ENCODE data around the gene ZDHHC4.
A peak's percentile ranks its signal among the peaks of the same experiment; 100 is the strongest.
"Not testable (repeated sequence)": the region's sequence is repeated elsewhere in the genome, so short reads cannot be mapped to it uniquely, and the experiment has no call there.

Gene ZDHHC4

DNA sequence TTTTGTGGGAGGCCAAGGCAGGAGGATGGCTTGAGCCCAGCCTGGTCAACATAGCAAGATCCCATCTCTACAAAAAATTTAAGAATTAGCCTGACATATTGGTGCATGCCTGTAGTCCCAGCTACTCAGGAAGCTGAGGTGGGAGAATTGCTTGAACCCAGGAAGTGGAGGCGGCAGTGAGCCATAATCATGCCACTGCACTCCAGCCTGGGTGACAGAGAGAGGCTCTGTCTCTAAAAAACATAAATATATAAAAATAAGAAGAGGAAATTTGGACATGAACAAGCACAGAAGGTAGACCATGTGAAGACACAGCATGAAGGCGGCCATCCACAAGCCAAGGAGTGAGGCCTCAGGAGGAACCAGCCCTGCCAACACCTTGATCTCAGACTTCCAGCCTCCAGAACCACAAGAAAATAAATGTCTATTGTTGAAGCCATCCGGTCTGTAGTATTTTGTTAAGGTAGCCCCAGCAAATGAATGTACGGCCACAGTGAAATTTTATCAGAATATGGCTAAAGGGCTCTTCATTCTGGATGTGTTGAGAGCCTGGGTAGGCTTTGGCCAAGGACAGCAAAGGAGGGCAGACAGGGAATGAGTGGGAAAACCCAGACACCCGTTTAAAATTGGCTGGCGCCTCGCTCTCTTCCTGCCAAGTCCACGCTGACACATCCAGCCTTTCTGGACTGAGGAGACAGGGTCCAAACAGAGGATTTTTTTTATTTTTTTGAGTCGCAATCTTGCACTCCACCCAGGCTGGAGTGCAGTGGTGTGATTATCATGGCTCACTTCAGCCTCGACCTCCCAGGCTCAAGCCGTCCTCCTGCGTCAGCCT, 13.1 kb upstream of the ZDHHC4 start:
- no peak for DNase-seq

DNA sequence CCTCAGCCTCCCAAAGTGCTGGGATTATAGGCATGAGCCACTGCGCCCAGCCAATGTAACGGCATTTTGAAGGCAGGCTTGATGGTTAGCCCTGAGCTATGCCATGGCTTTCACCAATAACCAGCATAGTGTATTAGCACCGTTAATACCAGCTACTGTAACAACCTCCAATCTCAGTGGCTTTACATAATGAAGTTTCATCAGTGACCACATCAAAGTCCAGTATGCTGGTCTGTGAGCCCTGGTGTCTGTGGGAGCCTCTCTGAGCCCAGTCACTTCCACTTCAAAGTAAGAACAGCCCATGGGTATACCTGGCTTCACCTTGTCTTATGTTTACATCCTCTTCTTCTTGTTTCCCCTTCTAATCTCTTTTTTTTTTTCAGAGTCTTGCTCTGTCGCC, 11.6 kb upstream of the ZDHHC4 start:
- no peak for DNase-seq

DNA sequence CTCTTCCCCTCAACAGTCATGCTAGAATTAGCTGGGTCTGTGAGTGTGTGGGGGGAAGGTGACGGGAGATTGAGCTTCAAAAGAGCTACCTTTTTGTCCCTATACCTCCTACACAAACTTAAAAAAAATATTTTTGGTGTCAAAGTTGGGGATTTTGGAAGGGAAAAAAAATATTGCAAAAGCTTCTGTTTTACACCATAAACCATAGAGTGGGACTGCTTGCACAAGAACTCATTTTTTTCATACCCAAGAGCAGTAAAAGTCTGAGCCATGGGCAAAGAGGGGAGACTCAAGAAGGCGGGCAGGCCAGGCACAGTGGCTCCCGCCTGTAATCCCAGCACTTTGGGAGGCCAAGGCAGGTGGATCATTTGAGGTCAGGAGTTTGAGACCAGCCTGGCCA, 9.4 kb upstream of the ZDHHC4 start:
- no peak for DNase-seq

DNA sequence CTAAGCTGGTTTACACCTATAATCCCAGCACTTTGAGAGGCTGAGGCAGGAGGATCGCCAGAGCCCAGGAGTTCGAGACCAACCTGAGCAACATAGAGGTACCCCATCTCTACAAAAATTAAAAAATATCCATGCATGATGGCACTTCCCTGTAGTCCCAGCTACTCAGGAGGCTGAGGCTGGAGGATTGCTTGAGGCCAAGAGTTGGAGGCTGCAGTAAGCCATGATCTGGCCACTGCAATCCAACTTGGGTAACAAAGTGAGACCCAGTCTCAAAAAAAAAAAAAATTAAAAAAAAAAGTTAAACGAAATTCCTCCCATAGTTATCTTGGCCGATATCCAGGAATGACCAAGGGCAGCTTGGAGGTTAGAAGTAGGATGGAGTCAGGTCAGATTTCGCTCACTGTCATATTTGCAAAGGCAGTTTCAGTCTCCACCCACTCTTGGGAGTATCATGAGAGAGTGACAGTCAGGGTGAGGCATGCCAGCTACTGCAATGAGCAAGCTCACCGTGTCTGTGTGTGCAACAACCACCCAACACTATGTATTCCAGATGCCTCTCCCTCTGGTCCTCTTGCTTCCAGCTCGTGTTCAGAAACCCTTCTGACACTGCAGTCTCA, 6.0 kb upstream of the ZDHHC4 start:
- DNase-seq: no peak

DNA sequence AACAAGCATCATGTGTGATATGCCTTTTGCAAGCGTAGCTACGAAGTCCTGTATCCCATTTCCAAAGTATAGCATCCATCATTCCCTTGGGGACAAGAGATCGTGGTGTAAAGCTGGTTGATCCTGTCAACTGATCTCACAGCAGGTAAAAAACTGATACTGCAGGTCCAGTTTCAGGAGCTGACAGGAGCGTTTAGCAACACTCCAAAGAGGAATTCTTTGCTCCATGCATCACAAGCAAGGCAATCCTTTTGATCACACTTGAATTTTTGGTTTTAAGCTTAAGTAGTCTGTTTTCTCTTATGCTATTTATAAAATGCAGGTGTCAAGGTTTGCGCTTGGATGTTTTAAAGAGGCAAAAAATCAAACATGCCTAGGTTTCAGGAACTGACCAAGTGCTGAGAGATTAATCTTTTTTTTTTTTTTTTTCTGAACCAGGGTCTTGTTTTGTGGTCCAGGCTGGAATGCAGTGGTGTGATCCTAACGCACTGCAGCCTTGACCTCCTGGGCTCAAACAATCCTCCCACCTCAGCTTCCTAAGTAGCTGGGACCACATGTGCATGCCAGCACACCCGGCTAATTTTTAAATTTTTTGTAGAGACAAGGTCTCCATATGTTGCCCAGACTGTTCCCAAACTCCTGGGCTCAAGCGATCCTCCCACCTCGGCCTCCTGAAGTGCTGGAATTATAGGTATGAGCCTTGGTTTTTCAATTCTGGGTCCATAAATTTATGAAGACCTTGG, 1.8 kb upstream of the ZDHHC4 start:
- no peak for DNase-seq

DNA sequence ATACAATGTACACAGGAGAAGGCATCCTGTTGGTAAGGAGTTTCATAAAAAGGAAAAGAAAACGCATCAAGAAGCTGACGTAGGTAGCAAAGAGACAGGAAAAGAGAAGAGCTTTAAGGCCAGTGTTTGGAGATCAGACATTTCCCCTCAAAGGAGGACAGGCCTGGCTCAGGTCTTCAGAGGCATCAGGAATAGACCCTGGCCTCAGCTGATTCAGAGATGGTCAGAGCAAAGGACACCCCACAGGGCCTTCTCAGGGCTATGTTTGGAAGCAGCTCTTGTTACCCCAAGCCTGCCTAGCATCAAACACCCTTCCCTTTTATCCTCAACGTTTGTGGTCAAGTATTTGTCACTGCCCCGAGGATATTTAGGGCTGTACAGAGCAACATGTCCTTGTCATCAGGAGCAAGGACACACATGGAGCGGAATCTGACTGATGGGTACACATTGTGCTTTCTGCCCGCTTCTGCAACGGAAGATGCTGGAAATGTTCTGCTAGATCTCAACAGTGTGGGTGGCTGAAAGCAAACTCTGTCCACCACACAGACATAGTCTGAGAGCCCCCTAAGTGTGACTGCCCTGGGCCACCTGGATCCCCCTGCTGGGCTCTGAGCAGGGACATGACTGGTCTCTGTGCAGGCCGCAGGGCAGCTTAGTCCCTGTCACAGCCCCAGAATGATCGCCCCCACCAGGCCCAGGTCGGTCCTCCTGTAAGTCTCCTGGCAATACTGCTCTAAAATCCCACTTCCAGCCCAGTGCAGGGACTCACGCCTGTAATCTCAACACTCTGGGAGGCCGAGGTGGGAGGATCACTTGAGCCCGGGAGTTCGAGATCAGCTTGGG, 1.0 kb upstream of the ZDHHC4 start:
- DNase-seq: no peak

DNA sequence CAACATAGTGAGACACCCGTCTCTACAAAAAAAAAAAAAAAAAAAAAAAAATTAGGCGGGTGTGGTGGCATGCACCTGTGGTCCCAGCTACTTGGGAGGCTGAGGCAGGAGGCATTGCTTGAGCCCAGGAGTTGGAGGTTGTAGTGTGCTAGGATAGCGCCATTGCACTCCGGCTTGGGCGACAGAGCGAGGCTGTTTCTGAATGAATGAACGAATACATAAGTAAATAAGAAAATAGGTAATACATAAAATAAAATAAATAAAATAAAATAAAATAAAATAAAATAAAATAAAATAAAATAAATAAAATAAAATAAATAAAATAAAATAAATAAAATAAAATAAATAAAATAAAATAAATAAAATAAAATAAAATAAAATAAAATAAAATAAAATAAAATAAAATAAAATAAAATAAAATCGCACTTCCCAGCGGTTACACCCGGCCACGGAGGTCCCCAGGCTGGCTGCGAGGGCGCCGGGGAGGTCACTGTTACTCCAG, 336 bp upstream of the ZDHHC4 start:
- peak; percentile 15 for DNase-seq

DNA sequence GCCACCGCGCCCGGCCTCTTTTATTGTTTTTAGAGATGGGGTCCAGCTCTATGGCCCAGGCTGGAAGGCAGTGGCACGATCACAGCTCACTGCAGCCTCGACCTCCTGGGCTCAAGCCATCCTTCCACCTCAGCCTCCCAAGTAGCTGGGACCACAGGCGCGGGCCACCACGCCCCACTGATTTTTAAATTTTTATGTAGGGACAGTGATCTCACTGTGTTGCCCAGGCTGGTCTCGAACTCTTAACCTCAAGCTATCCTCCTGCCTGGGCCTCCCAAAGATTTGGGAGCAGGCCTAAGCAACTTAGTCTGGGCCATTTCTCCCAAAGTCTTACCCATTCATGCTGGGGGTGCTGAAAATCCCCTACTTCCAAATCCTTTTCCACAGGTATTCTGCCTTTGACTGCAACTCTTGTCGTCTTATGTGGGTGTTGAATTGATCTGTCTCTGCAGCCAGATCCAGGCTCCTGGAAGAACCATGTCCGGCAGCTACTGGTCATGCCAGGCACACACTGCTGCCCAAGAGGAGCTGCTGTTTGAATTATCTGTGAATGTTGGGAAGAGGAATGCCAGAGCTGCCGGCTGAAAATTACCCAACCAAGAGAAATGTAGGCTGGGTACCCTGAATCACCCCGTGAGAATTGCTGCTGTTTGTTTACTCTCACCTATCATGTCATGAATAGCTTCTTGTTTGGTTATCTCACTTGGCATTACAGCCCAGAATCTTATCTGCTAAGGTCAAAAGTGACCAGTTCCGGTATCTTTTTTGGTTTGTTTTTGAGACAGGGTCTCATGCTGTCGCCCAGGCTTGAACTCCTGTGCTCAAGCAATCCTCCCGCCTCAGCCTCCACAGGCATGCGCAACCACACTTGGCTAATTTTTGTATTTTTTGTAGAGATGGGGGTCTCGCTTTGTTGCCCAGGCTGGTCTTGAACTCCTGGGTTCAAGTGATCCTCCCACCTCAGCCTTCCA, 1.1 kb downstream of the ZDHHC4 start:
- no peak for DNase-seq

DNA sequence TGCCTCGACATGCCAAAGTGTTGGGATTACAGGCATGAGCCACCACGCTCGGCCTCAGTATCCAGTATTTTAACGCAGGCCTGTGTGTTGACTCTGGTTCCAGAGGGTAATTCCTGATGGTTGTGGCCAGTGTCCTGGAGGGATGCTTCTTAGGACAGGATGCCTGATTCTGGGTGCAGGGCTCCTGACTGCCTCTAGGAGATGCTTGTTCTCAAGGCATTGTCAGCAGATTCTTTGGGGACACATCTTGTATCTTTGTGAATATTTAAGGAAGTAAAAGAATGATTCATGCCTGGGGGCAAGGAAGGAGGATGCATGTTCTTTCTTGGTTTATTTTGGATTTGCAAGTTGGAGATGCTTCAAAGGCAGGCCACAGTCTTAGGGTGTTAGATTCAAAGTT, 2.2 kb downstream of the ZDHHC4 start:
- DNase-seq: no peak

DNA sequence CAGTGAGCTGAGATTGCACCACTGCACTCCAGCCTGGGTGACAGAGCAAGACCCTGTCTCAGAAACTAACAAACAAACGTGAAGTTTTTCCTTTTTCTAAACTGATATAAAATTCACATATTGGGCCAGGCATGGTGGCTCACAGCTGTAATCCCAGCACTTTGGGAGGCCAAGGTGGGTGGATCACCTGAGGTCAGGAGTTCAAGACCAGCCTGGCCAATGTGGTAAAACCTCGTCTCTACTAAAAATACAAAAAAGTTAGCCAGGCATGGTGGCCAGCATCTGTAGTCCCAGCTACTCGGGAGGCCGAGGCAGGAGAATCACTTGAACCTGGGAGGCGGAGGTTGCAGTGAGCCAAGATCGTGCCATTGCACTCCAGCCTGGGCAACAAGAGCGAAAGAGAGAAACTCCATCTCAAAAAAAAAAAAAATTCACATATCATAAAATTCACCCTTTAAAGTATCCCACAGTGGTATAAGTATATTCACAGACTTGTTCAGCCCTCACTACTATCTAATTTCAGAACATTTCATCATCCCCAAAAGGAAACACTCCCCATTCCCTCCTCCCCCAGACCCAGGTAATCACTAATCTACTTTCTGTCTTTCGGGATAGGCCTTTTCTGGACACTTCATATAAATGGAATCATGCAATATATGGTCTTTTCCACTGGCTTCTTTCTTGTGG, 8.6 kb downstream of the ZDHHC4 start:
- not testable (repeated sequence) for DNase-seq

DNA sequence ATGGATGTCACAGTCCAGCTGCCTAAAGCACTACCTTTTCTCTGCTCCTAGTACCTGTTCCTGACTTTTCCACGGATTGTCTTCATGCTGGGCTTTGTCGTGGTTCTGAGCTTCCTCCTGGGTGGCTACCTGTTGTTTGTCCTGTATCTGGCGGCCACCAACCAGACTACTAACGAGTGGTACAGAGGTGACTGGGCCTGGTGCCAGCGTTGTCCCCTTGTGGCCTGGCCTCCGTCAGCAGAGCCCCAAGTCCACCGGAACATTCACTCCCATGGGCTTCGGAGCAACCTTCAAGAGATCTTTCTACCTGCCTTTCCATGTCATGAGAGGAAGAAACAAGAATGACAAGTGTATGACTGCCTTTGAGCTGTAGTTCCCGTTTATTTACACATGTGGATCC, 11.3 kb downstream of the ZDHHC4 start:
- no peak for DNase-seq

DNA sequence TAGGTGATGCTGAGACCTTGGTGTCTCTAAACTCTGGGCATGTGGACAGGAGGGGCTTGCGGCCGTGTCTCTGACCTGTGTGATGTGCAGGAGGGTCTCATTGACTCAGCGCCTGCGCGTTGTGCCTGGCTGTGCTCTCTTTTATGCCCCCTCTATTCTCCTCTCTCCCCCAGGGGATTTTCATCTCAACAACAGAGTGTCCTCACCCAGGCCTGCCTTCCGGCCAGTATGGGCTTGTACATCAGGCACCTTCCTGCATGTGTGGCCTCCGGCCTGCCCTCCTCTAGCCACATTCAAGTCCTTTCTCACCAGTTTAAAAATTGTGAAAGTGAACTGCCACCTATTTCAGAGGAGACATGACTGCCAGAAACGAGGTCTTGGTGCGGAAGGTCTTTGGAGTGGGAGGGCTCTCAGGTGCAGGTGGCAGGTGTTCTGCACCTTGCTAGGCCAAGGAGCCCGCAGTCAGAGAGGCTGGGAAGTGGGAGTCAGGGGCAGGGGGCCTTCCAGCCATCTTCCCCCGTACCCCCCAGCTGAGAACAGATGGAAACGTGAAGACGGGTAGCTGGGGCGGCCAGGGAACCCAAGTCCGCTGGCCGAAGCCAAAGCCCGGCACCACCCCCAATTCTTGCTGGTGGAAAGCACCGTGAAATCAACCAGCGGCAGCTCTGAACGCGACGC, 12.0 kb downstream of the ZDHHC4 start:
- no peak for DNase-seq

DNA sequence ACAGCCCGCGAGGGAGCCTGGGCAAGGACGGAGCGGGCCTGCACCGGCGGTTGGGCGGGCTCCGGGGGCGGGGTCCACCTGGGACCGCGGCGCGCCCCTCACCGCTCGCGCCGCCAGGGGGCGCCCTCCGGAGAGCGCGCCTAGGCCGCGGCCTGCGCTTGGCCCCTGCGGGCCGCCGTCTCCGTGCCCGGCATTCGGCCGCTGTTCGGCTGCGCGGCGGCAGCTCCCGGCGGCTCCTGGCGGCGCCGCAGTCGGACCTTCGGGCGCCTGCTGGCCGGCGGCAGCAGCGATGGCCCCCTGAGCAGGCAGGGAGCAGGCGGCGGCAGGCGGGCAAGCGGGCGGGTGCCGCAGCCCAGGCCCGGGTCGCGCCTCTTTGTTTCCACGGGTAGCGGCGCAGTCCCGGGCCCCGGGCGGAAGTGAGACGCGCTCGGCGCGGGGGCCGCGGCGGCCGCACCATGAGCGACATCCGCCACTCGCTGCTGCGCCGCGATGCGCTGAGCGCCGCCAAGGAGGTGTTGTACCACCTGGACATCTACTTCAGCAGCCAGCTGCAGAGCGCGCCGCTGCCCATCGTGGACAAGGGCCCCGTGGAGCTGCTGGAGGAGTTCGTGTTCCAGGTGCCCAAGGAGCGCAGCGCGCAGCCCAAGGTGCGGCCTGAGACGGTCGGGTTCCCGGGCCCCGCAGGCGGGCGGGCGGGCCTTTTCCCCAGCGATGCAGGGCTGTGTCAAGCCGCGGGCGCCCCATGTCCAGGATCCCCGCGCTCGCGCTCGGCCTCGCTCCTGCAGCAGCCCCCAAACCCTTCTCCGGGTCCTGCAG, 12.8 kb downstream of the ZDHHC4 start, which contains the start of gene INTS15:
TSS of gene INTS15 (plus strand) at position 193 of the 816 bp plus-strand sequence. CDS start at position 456, 263 bp downstream.
- DNase-seq: peak; percentile 83

DNA sequence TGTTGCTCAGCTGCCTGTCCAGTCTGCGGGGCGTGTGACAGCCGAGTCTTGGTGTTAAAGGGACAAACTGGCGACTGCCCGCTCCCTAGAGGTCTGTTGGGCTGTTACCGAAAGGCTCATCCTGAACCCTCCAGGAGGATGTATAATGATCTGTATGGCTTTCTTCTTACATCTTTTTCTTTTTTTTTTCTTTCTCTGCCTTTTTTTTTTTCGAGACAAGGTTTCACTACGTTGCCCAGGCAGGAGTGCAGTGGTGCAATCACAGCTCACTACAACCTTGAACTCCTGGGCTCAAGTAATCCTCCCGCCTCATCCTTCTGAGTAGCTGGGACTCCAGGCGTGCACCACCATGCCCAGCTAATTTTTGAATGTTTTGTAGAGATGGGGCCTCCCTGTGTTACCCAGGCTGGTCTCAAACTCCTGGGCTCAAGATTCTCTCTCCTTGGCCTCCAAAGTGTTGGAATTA, 13.4 kb downstream of the ZDHHC4 start:
- no peak for DNase-seq

DNA sequence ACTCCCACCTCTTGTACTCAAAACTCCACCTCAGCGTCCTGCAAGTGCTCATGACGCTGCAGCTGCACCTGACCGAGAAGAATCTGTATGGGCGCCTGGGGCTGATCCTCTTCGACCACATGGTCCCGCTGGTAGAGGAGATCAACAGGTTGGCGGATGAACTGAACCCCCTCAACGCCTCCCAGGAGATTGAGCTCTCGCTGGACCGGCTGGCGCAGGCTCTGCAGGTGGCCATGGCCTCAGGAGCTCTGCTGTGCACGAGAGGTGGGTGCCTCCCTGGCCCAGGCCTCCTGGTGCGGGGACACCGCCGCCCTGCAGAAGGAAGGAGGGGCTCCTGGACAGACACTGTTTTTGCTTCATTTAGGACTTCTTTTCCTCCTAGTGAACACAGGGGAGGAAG, 22.8 kb downstream of the ZDHHC4 start:
- DNase-seq: no peak

DNA sequence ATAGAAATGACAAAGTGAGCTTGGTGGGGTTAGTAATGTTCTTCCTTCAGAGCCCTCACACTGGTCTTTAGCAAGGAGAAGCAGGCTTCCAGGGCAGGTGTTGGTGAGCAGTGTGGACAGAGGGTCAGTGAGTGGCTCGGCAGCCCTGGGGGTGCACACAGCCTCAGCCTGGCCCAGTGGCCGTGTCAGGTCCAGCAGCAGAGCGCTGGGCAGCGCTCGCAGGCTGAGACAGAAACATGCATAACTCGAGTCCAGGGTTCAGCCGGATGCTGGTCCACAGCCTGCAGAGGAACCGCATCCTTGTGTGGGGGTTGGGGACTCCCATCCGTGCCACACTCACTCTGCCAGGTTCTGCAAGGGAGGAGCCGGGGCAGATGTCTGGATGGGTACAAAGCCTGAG, 27.2 kb downstream of the ZDHHC4 start:
- DNase-seq: no peak

DNA sequence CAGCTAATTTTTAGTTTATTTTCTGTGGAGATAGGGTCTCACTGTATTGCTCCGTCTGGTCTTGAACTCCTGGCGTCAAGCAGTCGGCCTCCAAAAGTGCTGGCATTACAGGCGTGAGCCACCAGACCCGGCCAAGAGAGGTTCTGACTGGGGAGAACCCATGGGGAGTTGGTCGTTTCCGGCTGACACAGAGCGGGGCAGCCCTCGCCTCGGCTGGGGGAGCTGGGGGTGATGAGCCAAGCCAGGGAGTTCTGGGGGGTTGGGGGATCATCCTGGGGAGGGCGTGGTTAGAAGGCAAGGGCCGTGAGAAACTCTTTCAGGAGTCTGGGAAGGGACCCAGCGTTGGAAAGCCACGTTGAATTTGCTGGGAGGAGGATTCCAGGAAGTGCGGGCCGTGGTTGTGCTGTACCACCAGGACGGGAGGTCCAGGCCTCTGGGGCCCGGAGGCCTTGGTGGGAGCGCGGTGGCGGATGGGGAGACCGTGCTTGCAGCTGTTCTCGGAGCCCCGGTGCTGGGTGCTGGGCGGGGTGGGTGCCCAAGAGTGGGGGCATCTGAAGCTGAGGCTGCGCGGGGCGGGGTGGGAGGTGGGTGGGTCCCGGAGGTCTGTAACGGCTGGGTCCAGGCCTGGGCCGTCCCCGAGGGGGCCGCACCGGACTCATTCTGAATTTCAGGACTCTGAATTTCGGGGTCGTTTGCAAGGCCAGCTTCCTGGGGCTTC, 29.8 kb downstream of the ZDHHC4 start:
- no peak for DNase-seq

DNA sequence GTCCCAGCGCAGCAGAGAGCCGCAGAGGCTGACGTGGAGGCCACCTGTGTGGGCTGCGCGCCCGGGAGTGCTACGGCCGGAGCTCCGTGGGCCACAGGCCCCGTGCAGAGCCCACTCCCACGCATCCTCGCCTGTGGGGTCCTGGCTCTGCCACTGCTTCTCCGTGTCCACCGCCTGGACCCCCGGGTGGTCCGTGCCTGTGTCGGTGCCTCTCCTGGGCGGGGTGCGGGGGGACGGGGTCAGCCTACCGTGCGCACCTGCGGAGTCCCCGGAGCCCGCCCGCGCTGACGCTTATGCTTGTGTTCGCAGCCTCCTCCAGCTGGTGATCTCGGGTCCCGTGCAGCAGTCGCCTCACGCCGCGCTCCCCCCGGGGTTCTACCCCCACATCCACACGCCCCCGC, 30.4 kb downstream of the ZDHHC4 start:
- no peak for DNase-seq
